Uterus (tissue), 4 donors: ENCODE data around the gene PRPF38A. TPM values are rescaled to one million over a fixed set of nuclear protein-coding genes. Genes with fewer than 3 reads are reported as not detected.

Experiments used
- DNase-seq, 2 donors: peaks; one replicate each; pipeline ENCODE4 v3.0.0-alpha.2; 2019 to 2020
- H3K27ac ChIP-seq, 2 donors: fragments of 200-600 bp; sonication (generic); 1 replicate in 1 of 2; 2 replicates in 1 of 2; pipeline ENCODE4 v1.5.1; 2016 to 2018
- H3K27me3 ChIP-seq, 2 donors: fragments of 200-600 bp; sonication (generic); one replicate each; pipeline ENCODE4 v1.5.1; 2018 to 2019; ENCODE audit warnings: control low read depth in 1 of 2
- H3K36me3 ChIP-seq, 2 donors: fragments of 200-600 bp; sonication (generic); one replicate each; pipeline ENCODE4 v1.5.1; 2019; ENCODE audit warnings: control low read depth in 1 of 2
- H3K4me1 ChIP-seq, 2 donors: fragments of 200-600 bp; sonication (generic); one replicate each; pipeline ENCODE4 v1.5.1; 2018 to 2019; ENCODE audit warnings: control low read depth in 1 of 2
- H3K4me3 ChIP-seq, 2 donors: fragments of 200-600 bp; sonication (generic); 1 replicate in 1 of 2; 2 replicates in 1 of 2; pipeline ENCODE4 v1.5.1; 2018 to 2019; ENCODE audit warnings: mild to moderate bottlenecking in 1 of 2
- H3K9me3 ChIP-seq, 2 donors: fragments of 200-600 bp; sonication (generic); one replicate each; pipeline ENCODE4 v1.5.1; 2019; ENCODE audit warnings: control low read depth in 1 of 2
- CTCF ChIP-seq, 4 experiments: fragments of 200-600 bp in 2 of 4; fragments of 450-650 bp in 2 of 4; sonication (generic) in 2 of 4; IDR thresholded peaks; one replicate each; pipeline ENCODE4 v1.5.1; 2016 to 2019; ENCODE audit warnings: antibody characterized with exemption in 4 of 4, mild to moderate bottlenecking in 2 of 4, moderate library complexity in 1 of 4
- POLR2A ChIP-seq, 2 donors: fragments of 450-650 bp; IDR thresholded peaks; one replicate each; pipeline ENCODE4 v1.6.1; 2016; ENCODE audit warnings: antibody characterized with exemption in 2 of 2, mild to moderate bottlenecking in 1 of 2, moderate library complexity in 1 of 2
- intact Hi-C: fragments of 100-400 bp; cut with DNase I; formaldehyde crosslinking; loops from one replicate; pipeline ENCODE4 v1.15.1; 2023; ENCODE audit warnings: low total_unique reads
- total RNA-seq, 4 donors: library from RNA; depleted of rRNA in 3 of 4; stranded (reverse); fragments of >200 nt in 3 of 4; gene quantifications; one replicate each; pipeline versions ENCODE4 v1.1.0 to v1.2.4, GENCODE V29; 2014 to 2023
- donor health status: DM: yes; HTN: yes; CAD: no.

PRPF38A gene
- total RNA-seq, 4 donors from 2014 or later: 4.6 to 58.2 (median 30.7) TPM

GRCh38 chr1:52413410-52413989 is 9.1 kb downstream of the PRPF38A start:
- intact Hi-C loops: no loop called here
- H3K4me1 ChIP-seq: no peaks in the 10 kb centered on the region
- H3K27me3 ChIP-seq: no peaks in the 10 kb centered on the region
- no peak for DNase-seq
- no peak overlapping the region for H3K27ac ChIP-seq
- H3K4me3 ChIP-seq: no peak overlapping the region
- no peaks in the 10 kb centered on the region for H3K36me3 ChIP-seq
- H3K9me3 ChIP-seq: no peaks in the 10 kb centered on the region
- no peak for TF ChIP-seq POLR2A (IDR thresholded peaks at IDR 0.05)
- TF ChIP-seq CTCF (IDR thresholded peaks at IDR 0.05): no peak

GRCh38 chr1:52414942-52415341 is 10.5 kb downstream of the PRPF38A start:
- no peak overlapping the region for H3K4me3 ChIP-seq
- TF ChIP-seq POLR2A (IDR thresholded peaks at IDR 0.05) (no peak), CTCF (IDR thresholded peaks at IDR 0.05) (no peak)
- no peak overlapping the region for H3K27ac ChIP-seq
- no peaks in the 10 kb centered on the region for H3K9me3 ChIP-seq
- intact Hi-C loops: no loop called here
- no peaks in the 10 kb centered on the region for H3K36me3 ChIP-seq
- no peaks in the 10 kb centered on the region for H3K4me1 ChIP-seq
- H3K27me3 ChIP-seq: no peaks in the 10 kb centered on the region
- DNase-seq: no peak

GRCh38 chr1:52416811-52417210 is 12.4 kb downstream of the PRPF38A start:
- TF ChIP-seq CTCF (IDR thresholded peaks at IDR 0.05) (no peak), POLR2A (IDR thresholded peaks at IDR 0.05) (no peak)
- H3K36me3 ChIP-seq: no peaks in the 10 kb centered on the region

GRCh38 chr1:52420713-52421112 is 16.3 kb downstream of the PRPF38A start:
- no peak for DNase-seq
- Histone ChIP-seq H3K27ac (no peak overlapping the region), H3K4me3 (no peak overlapping the region), H3K4me1 (no peaks in the 10 kb centered on the region), H3K36me3 (no peaks in the 10 kb centered on the region), H3K27me3 (no peaks in the 10 kb centered on the region), H3K9me3 (no peaks in the 10 kb centered on the region)
- TF ChIP-seq POLR2A (IDR thresholded peaks at IDR 0.05) (no peak), CTCF (IDR thresholded peaks at IDR 0.05) (no peak)
- intact Hi-C loops: no loop called here

More at GRCh38 chr1:52416811-52417210, 12.4 kb downstream of the PRPF38A start:
- Histone ChIP-seq H3K9me3 (no peaks in the 10 kb centered on the region), H3K27ac (peak overlapping the region in 1 of 2 donors; percentile 43), H3K4me3 (no peak overlapping the region), H3K27me3 (no peaks in the 10 kb centered on the region), H3K4me1 (no peaks in the 10 kb centered on the region)
- intact Hi-C loops: no loop called here
- no peak for DNase-seq

GRCh38 chr1:52423055-52423454 is 18.7 kb downstream of the PRPF38A start:
- TF ChIP-seq POLR2A (IDR thresholded peaks at IDR 0.05): no peak
- no peak for TF ChIP-seq CTCF (IDR thresholded peaks at IDR 0.05)
- no peaks in the 10 kb centered on the region for H3K27me3 ChIP-seq

More at GRCh38 chr1:52423055-52423454, 18.7 kb downstream of the PRPF38A start:
- no peaks in the 10 kb centered on the region for H3K4me1 ChIP-seq
- DNase-seq: no peak
- H3K36me3 ChIP-seq: no peaks in the 10 kb centered on the region
- H3K9me3 ChIP-seq: no peaks in the 10 kb centered on the region
- H3K27ac ChIP-seq: no peak overlapping the region
- H3K4me3 ChIP-seq: no peak overlapping the region
- intact Hi-C loops: no loop called here
